22Rv1 (cell line): ENCODE results near the gene SLC48A1.

Source experiments
- H3K27ac ChIP-seq: fragments of 450-650 bp; 2 replicates; pipeline ENCODE4 v1.5.1; 2017
- ZFX ChIP-seq: fragments of 450-650 bp; IDR thresholded peaks from 2 replicates; pipeline ENCODE4 v1.6.1; 2017; ENCODE audit warnings: antibody characterized with exemption, borderline replicate concordance
- TF ChIP-seq, protein P1 (sequence below): fragments of 450-650 bp; IDR thresholded peaks from 2 replicates; pipeline ENCODE4 v1.5.1; 2017; ENCODE audit warnings: mild to moderate bottlenecking

The SLC48A1 gene

DNA sequence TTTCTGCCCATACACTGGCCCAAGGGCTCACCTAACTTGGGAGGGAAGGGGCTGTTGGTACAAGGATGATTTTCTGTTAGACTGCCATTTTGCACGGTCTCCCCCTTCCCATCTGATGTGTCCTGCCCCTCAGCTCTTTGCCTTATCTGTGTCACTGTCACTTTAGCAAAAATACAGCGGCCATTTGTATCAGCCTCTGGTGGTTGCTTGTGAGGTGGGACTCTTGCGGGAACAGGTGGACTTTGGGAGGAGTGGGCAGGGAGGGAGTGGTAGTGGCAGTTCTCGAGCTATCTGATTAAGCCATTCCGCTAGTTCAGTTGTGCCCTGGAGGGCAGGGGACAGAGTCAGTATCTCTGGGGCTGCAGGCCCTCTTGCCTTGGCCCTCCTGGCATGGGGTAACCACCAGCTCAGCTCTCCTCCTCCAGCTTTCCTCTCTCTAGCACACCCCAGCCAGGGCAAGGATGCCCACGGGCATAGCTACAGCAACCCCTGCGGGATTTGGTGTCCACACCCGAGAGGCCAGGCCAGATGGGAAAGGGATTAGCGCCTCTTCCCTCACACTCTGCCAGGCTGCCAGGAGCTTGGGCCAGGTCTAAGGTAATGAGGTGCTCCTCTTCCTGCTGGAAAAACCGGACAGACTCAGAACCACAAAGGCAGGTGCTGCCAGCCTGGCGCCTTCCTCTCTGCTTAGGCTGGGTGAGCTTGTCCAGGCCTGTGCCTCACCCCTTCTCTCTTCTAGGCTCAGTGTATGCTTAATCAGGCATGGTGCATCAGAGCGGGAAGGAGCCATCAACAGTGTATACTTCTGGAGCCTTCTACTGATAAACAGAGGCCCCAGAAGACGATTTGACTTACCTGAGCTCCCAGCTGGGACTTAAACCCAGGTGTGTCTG is 8.7 kb downstream of the SLC48A1 start:
- TF ChIP-seq ZFX = no peak
- TF ChIP-seq, protein P1, sequence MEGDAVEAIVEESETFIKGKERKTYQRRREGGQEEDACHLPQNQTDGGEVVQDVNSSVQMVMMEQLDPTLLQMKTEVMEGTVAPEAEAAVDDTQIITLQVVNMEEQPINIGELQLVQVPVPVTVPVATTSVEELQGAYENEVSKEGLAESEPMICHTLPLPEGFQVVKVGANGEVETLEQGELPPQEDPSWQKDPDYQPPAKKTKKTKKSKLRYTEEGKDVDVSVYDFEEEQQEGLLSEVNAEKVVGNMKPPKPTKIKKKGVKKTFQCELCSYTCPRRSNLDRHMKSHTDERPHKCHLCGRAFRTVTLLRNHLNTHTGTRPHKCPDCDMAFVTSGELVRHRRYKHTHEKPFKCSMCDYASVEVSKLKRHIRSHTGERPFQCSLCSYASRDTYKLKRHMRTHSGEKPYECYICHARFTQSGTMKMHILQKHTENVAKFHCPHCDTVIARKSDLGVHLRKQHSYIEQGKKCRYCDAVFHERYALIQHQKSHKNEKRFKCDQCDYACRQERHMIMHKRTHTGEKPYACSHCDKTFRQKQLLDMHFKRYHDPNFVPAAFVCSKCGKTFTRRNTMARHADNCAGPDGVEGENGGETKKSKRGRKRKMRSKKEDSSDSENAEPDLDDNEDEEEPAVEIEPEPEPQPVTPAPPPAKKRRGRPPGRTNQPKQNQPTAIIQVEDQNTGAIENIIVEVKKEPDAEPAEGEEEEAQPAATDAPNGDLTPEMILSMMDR = no peak
- H3K27ac ChIP-seq = no peak overlapping the region

DNA sequence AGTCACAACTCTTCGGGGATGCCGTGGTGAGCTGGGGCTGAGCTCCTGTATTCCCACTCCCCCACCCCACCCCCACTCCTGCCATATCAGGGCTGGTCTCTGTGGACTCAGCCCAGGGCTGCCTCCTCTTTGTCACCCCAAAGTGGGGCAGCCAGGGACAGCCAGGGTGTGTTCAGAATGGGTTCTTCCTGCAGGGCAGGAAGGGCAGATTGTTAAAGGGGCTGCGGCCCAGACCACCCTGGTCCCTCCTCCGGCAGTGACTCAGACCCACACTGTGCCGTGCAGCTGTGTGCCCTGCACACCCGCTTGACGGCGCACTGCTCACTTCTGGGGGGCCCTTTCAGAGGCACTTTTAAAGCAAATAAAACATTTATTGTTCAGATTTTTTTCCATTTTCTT is 9.3 kb downstream of the SLC48A1 start:
- TF ChIP-seq, protein P1 = no peak
- TF ChIP-seq ZFX = no peak
- no peak overlapping the region for H3K27ac ChIP-seq

DNA sequence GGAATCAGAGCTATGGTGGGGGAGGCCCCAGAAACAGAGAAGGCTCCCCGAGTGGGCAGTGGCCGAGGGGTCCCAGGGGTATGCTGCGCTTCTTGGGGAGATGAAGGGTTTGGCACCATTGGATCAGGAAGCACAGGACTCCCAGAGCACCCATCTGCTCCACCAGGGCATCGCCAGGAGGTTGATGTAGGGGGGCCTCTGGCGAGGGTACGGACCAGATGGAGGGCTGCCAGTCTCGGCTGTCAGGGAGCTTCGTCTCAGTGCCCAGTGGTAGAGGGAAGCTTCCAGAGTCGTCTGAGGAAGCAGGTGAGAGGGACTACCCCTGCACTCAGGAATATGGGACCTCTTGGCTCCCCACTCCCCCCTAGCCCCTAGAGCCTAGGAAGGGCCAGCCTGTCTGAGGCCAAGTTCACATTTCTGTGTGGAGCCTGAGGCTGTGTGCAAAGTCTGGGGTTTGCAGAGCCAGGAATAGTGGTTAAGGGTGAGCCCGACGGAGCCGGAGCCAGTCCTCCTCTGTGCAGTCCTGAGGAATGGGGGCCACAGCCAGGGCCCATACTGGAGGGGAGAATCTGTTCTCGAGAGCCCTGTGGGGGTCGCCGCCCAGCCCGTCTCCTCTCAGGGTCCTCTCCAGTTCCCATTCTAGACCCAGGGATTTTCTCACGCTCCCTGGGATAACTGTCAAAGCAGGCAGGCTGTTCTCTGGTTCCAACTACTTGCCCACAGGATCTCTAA is 10.2 kb downstream of the SLC48A1 start:
- no peak overlapping the region for H3K27ac ChIP-seq
- TF ChIP-seq ZFX = no peak
- TF ChIP-seq, protein P1 = no peak

DNA sequence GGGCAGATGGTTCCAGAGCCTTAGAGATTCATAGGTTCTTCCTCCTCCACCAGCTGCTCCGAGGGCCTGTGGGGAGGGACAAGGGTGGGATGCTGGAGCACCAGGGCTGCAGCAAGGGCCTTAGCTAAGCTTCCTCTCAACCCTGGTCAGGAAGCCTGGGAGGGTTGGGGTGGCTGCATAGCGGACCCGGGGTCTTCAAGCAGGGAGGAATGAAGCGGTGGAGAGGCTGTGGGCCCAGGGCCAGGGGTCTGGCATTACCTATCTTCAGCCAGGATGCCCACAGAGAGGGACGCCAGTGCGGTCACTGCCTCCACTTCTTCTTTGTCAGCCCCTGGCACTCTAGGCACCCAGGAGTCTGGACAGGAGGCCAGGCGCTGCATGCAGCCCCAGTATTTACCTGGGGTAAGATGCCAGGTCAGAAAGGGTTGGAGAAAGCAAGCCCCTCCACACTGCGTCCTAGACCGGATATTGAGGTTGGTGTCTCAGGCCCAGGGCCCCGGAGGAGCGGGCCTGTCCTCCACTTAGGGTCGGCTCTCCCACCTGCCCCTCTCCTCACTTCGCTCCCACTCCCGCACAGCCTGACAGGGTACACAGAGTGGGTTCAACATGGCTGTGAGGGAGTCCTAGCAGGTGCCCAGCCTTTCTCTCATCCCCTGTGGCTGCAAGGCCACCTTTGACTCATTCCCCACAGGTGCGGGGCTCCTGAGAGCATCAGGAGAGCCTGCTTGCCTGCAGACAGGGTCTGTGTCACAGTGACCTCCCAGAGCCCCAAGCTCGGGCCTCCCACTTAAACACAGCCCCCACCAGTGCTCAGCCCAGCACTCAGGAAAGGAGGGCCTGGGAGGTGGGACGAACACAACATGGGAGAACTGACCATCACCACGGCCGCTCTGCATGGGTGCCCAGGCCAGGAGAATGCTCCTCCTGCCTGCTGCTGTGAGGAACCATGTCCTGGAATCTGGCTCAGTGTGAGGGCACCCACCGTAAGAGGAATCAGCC is 11.1 kb downstream of the SLC48A1 start:
- H3K27ac ChIP-seq = no peak overlapping the region
- no peak for TF ChIP-seq ZFX
- TF ChIP-seq, protein P1 = no peak

DNA sequence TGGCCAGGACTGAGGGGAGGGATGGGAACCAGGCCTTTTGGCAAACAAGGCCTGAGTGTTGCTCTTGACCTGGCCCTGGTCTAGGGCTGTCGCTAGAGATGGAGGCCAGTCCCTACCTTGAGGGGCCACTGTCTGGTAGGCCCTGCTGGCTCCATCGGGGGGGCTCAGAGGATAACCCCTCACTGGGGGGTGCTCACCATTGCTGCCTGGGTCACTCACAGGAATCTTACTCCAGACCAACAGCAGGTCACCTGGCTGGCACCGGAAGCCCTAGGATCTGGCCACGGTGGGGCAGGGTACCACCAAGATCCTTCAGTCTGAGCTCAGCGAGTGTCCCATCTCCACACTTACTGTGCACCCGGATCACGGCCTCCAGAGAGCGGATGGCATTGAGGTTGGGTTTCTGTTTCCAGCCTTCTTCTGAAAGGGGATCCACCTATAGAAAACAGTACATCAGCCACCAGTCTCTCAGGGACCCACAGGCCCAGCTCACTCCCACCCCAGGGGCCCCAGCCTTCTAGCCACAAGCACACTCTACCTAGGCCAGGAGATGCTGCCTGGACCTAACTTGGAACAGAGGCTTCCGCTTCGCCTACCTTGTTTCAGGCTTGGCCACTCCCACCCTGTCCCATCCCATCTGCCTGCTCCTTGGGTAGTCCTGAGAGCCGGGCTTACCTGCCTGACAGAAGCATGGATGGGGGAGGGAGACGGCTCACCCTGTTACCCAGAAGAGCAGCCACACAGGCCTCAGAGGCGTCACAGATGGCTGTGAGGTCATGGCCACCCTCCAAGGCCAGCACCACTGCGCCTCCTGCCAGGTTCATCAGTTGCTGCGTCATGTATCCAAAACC is 12.2 kb downstream of the SLC48A1 start:
- TF ChIP-seq ZFX = no peak
- TF ChIP-seq, protein P1 = no peak
- H3K27ac ChIP-seq = no peak overlapping the region
